Gastroesophageal sphincter (tissue), 4 donors: ENCODE results near the gene ARMC12. TPM values are rescaled to one million over a fixed set of nuclear protein-coding genes. Genes with fewer than 3 reads are reported as not detected.

Experiments
- ATAC-seq: fragments of 150-250 bp; one replicate; pipeline ENCODE4 v1.9.1; 2016; ENCODE audit warnings: mild to moderate bottlenecking, moderate library complexity
- H3K27ac ChIP-seq, 4 donors: fragments of 200-600 bp; sonication (generic) in 3 of 4; 1 replicate in 3 of 4; 2 replicates in 1 of 4; pipeline ENCODE4 v1.5.1; 2016 to 2019
- H3K27me3 ChIP-seq: fragments of 200-600 bp; sonication (generic); one replicate; pipeline ENCODE4 v1.5.1; 2019
- H3K36me3 ChIP-seq, 2 donors: fragments of 200-600 bp; sonication (generic); one replicate each; pipeline ENCODE4 v1.5.1; 2019; ENCODE audit warnings: control low read depth in 1 of 2
- H3K4me1 ChIP-seq, 3 donors: fragments of 200-600 bp; sonication (generic); 1 replicate in 2 of 3; 2 replicates in 1 of 3; pipeline ENCODE4 v1.5.1; 2016 to 2019; ENCODE audit warnings: control low read depth in 2 of 3
- H3K4me3 ChIP-seq, 2 donors: fragments of 200-600 bp; sonication (generic); one replicate each; pipeline ENCODE4 v1.5.1; 2019; ENCODE audit warnings: mild to moderate bottlenecking in 1 of 2, moderate library complexity in 1 of 2
- H3K9me3 ChIP-seq, 3 donors: fragments of 200-600 bp; sonication (generic); one replicate each; pipeline ENCODE4 v1.5.1; 2017 to 2019; ENCODE audit warnings: control low read depth in 2 of 3
- EP300 ChIP-seq: sonication (generic); formaldehyde crosslinking; IDR thresholded peaks from one replicate; pipeline ENCODE4 v1.6.1; 2017; ENCODE audit warnings: antibody characterized with exemption, mild to moderate bottlenecking
- POLR2A ChIP-seq, 2 donors: fragments of 450-650 bp; IDR thresholded peaks; one replicate each; pipeline ENCODE4 v1.6.1; 2017; ENCODE audit warnings: antibody characterized with exemption in 2 of 2, mild to moderate bottlenecking in 2 of 2, moderate library complexity in 1 of 2
- POLR2AphosphoS5 ChIP-seq: sonication (generic); formaldehyde crosslinking; IDR thresholded peaks from one replicate; pipeline ENCODE4 v1.6.1; 2017; ENCODE audit warnings: antibody characterized with exemption
- WGBS, 2 donors: methylation state at CpG; one replicate each; pipeline ENCODE4 v1.1.5; 2018; ENCODE audit warnings: low coverage in 1 of 2; 5-methylcytosine and 5-hydroxymethylcytosine counted together
- total RNA-seq, 4 donors: library from RNA; depleted of rRNA; stranded (reverse); fragments of >200 nt; gene quantifications; one replicate each; pipeline ENCODE4 v1.1.0, GENCODE V29; 2016
- TF ChIP-seq, protein P1 (sequence below), 4 experiments: fragments of 200-600 bp in 2 of 4; fragments of 450-650 bp in 2 of 4; sonication (generic) in 1 of 4; IDR thresholded peaks; one replicate each; pipeline ENCODE4 v1.5.1; 2017 to 2019; ENCODE audit warnings: antibody characterized with exemption in 4 of 4, mild to moderate bottlenecking in 2 of 4, moderate library complexity in 2 of 4

Gene ARMC12
- total RNA-seq, 4 donors from 2014 or later = 0.54 to 1.5 TPM; not detected in 2

GRCh38 chr6:35781290-35781689, 44.5 kb downstream of the ARMC12 start:
- no peaks in the 10 kb centered on the region for H3K9me3 ChIP-seq
- no peak for TF ChIP-seq EP300

DNA sequence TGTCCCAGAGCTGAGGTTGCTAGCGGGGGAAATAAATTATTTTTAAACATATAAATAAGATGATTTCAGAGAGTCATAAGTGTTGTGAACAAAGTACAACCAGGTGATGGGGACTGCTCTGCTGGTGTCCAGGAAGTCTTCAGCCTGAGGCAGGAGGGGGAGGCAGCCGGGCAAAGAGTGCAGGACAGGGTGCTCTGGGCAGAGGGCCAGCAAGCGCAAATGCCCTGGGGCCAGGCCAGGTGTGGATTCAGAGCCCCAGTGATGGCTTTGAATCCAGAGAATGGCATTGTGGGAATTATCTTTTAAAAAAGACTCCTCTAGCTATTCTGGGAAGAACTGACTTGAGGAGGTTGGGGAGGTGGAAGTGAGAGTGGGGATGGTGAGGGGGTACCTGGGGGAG, 45.6 kb downstream of the ARMC12 start:
- no peak for ATAC-seq
- no peak overlapping the region for H3K4me3 ChIP-seq
- TF ChIP-seq POLR2AphosphoS5 (no peak), POLR2A (IDR thresholded peaks at IDR 0.05) (no peak), EP300 (no peak)
- TF ChIP-seq, protein P1, sequence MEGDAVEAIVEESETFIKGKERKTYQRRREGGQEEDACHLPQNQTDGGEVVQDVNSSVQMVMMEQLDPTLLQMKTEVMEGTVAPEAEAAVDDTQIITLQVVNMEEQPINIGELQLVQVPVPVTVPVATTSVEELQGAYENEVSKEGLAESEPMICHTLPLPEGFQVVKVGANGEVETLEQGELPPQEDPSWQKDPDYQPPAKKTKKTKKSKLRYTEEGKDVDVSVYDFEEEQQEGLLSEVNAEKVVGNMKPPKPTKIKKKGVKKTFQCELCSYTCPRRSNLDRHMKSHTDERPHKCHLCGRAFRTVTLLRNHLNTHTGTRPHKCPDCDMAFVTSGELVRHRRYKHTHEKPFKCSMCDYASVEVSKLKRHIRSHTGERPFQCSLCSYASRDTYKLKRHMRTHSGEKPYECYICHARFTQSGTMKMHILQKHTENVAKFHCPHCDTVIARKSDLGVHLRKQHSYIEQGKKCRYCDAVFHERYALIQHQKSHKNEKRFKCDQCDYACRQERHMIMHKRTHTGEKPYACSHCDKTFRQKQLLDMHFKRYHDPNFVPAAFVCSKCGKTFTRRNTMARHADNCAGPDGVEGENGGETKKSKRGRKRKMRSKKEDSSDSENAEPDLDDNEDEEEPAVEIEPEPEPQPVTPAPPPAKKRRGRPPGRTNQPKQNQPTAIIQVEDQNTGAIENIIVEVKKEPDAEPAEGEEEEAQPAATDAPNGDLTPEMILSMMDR (IDR thresholded peaks at IDR 0.05) = no peak
- H3K36me3 ChIP-seq = no peaks in the 10 kb centered on the region
- H3K9me3 ChIP-seq = no peaks in the 10 kb centered on the region
- H3K27ac ChIP-seq = no peak overlapping the region
- no peaks in the 10 kb centered on the region for H3K4me1 ChIP-seq
- 46 to 80% methylated on average over 1 to 3 of the region's 3 CpGs for WGBS, 2 donors
- peaks cover 64% of the 10 kb centered on the region for H3K27me3 ChIP-seq

More at GRCh38 chr6:35781290-35781689, 44.5 kb downstream of the ARMC12 start:
- H3K27ac ChIP-seq = no peak overlapping the region
- WGBS, 2 donors = 89% methylated on average over 2 of the region's 2 CpGs; no CpG with 5 or more reads in 1 of the 2 donors
- H3K27me3 ChIP-seq = peaks cover 64% of the 10 kb centered on the region
- no peaks in the 10 kb centered on the region for H3K36me3 ChIP-seq
- no peak overlapping the region for H3K4me3 ChIP-seq
- no peak for ATAC-seq
- H3K4me1 ChIP-seq = peaks cover 0 to 6% (median 4%) of the 10 kb centered on the region in 3 donors

GRCh38 chr6:35784200-35784599, 47.4 kb downstream of the ARMC12 start:
- Histone ChIP-seq H3K9me3 (no peaks in the 10 kb centered on the region), H3K27ac (no peak overlapping the region), H3K27me3 (peaks cover 66% of the 10 kb centered on the region), H3K4me1 (no peaks in the 10 kb centered on the region), H3K36me3 (no peaks in the 10 kb centered on the region), H3K4me3 (no peak overlapping the region)
- TF ChIP-seq, protein P1 (IDR thresholded peaks at IDR 0.05) = no peak
- no peak for TF ChIP-seq POLR2A (IDR thresholded peaks at IDR 0.05)
- no peak for TF ChIP-seq EP300
- TF ChIP-seq POLR2AphosphoS5 = no peak
- ATAC-seq = no peak
- 58 to 85% methylated on average over 2 of the region's 2 CpGs for WGBS, 2 donors

DNA sequence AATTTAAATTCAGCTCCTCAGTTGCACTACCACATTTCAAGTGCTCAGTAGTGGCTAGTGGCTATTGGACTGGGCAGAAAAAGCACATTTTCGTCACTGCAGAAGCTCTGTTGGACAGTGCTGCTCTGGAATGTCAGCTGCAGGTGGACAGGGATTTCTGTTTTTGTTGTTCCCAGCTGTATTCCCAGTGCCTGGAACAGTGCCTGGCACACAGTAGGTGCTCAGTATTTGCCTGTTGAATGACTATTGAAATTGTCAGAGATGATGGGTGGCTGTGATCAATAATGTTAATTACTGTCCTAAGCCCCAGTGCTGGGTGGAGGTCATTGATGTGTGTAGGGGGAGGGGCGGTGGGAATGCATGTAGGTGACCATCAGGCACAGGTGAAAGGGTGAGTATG, 49.4 kb downstream of the ARMC12 start:
- ATAC-seq = no peak
- Histone ChIP-seq H3K27ac (no peak overlapping the region), H3K4me3 (no peak overlapping the region), H3K36me3 (no peaks in the 10 kb centered on the region), H3K27me3 (peaks cover 73% of the 10 kb centered on the region), H3K9me3 (no peaks in the 10 kb centered on the region), H3K4me1 (no peaks in the 10 kb centered on the region)
- 0 to 70% methylated on average over 1 to 2 of the region's 2 CpGs for WGBS, 2 donors
- TF ChIP-seq, protein P1 (IDR thresholded peaks at IDR 0.05) = no peak
- no peak for TF ChIP-seq POLR2AphosphoS5
- TF ChIP-seq EP300 = no peak
- TF ChIP-seq POLR2A (IDR thresholded peaks at IDR 0.05) = no peak

DNA sequence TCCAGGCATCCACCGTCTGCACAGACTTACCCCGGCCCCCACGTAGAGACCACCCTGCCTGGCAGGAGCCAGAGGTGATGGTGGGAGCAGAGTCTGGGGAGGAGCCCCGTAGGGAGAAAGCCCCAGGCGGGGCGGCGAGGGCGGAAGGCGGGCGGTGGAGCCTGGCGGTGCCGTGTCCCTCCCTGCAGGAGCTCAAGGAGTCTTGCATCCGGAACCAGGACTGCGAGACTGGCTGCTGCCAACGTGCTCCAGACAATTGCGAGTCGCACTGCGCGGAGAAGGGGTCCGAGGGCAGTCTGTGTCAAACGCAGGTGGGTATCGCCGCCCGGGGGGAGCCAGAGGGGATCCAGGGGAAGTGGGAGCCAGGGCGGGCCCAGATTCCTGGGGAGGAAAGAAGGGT, 50.0 kb downstream of the ARMC12 start:
- 71% methylated on average over 22 of the region's 25 CpGs; no CpG with 5 or more reads in 1 of the 2 donors for WGBS, 2 donors
- no peak for ATAC-seq
- TF ChIP-seq POLR2AphosphoS5 = no peak
- TF ChIP-seq POLR2A (IDR thresholded peaks at IDR 0.05) = no peak
- TF ChIP-seq, protein P1 (IDR thresholded peaks at IDR 0.05) = no peak
- no peak for TF ChIP-seq EP300
- H3K9me3 ChIP-seq = no peaks in the 10 kb centered on the region
- no peak overlapping the region for H3K27ac ChIP-seq
- no peaks in the 10 kb centered on the region for H3K36me3 ChIP-seq
- H3K4me3 ChIP-seq = no peak overlapping the region
- H3K27me3 ChIP-seq = peaks cover 76% of the 10 kb centered on the region
- no peaks in the 10 kb centered on the region for H3K4me1 ChIP-seq
